ENCODE measurements around the gene OR6C68.
"Not testable (repeated sequence)": the region's sequence is repeated elsewhere in the genome, so short reads cannot be mapped to it uniquely, and the experiment has no call there.

Gene OR6C68

GRCh38 chr12:55464926-55465325, 27.3 kb upstream of the OR6C68 start:
- CTCF ChIA-PET = not testable (repeated sequence)

GRCh38 chr12:55467836-55468235, 24.3 kb upstream of the OR6C68 start:
- H3K9me3 ChIP-seq (ENCODE audit: control insufficient read depth, insufficient read depth, low read depth, low read length) = no peaks in the 10 kb centered on the region
- H3K36me3 ChIP-seq (ENCODE audit: control insufficient read depth in 2 of 2, insufficient read depth in 1 of 2, low read length in 2 of 2) = no peaks in the 10 kb centered on the region
- ChIA-PET CTCF (interaction anchor here (0.6 to 0.7 kb wide), 2 partner anchors 13 to 562 kb away, joined by 3 read pairs; no protein-coding TSS in a partner anchor), POLR2A (no interaction called here)
- no peaks in the 10 kb centered on the region for H3K4me1 ChIP-seq (ENCODE audit: control insufficient read depth, insufficient read depth, low read length)
- H3K4me3 ChIP-seq (ENCODE audit: low read depth, low read length) = no peak overlapping the region
- no peak for TF ChIP-seq ZNF501 (tag by site-specific recombination; IDR thresholded peaks at IDR 0.05)
- TF ChIP-seq TRIM28 (IDR thresholded peaks at IDR 0.05; ENCODE audit: borderline replicate concordance, low read length) = no peak
- TF ChIP-seq ZSCAN16 (tag by site-specific recombination; IDR thresholded peaks at IDR 0.05) = no peak
- TF ChIP-seq ZNF335 (tag by site-specific recombination; conservative IDR thresholded peaks at IDR 0.05) = no peak
- no peak for TF ChIP-seq ZBTB44 (tag by site-specific recombination; IDR thresholded peaks at IDR 0.05)
- TF ChIP-seq ZNF404 (tag by site-specific recombination; IDR thresholded peaks at IDR 0.05) = no peak
- TF ChIP-seq ZNF23 (tag by site-specific recombination; IDR thresholded peaks at IDR 0.05; ENCODE audit: borderline replicate concordance) = no peak
- no peak for TF ChIP-seq ZNF394 (tag by site-specific recombination; IDR thresholded peaks at IDR 0.05; ENCODE audit: borderline replicate concordance)
- TF ChIP-seq ZNF580 (tag by site-specific recombination; IDR thresholded peaks at IDR 0.05) = no peak
- TF ChIP-seq ZNF37A (tag by site-specific recombination; IDR thresholded peaks at IDR 0.05) = no peak
- no peak for TF ChIP-seq HIC1 (tag by site-specific recombination; IDR thresholded peaks at IDR 0.05)
- no peak for TF ChIP-seq BCL6B (tag by site-specific recombination; IDR thresholded peaks at IDR 0.05)
- no peak overlapping the region for H3K27ac ChIP-seq (ENCODE audit: extremely low read depth, low read depth, low read length)

More at GRCh38 chr12:55464926-55465325, 27.3 kb upstream of the OR6C68 start:
- H3K4me1 ChIP-seq (ENCODE audit: control insufficient read depth, insufficient read depth, low read length); H3K4me3 ChIP-seq (ENCODE audit: low read depth, low read length); POLR2A ChIA-PET; H3K36me3 ChIP-seq (ENCODE audit: control insufficient read depth in 2 of 2, insufficient read depth in 1 of 2, low read length in 2 of 2); H3K27ac ChIP-seq (ENCODE audit: extremely low read depth, low read depth, low read length); H3K9me3 ChIP-seq (ENCODE audit: control insufficient read depth, insufficient read depth, low read depth, low read length): not testable (repeated sequence)
- peak; percentile 65; the same call in 1 of the 2 replicates for TF ChIP-seq ZNF280D (tag by site-specific recombination; IDR thresholded peaks at IDR 0.05)
- TF ChIP-seq ZNF146 (tag by site-specific recombination; IDR thresholded peaks at IDR 0.05) = peak; percentile 95
